A673 (cell line): ENCODE data around the gene ZNF358. TPM values are rescaled to one million over a fixed set of nuclear protein-coding genes. Genes with fewer than 3 reads are reported as not detected.

Source experiments
- BruUV-seq: library from RNA; stranded (reverse); fragments of 400-500 nt; replicated peaks from 2 replicates; lab custom pipeline; 2021; lab: Mats Ljungman, UMichigan
- CTCF ChIA-PET: fragments of 300-600 bp; sonication (Branson Sonifier 250); formaldehyde crosslinking; loops from one replicate; lab custom pipeline; 2022; ENCODE audit warnings: antibody characterized with exemption; lab: Charles Lee
- POLR2A ChIA-PET: fragments of 300-600 bp; sonication (Branson Sonifier 250); formaldehyde crosslinking; loops from one replicate; lab custom pipeline; 2022; ENCODE audit warnings: antibody characterized with exemption; ENCODE audit not compliant: low non-redundant PET; lab: Charles Lee
- DNase-seq: peaks from one replicate; pipeline ENCODE4 v3.0.0-alpha.2; 2015; ENCODE audit warnings: low spot score
- H3K27ac ChIP-seq: fragments of 200-600 bp; sonication (generic); 2 replicates; pipeline ENCODE4 v1.5.1; 2016; ENCODE audit warnings: mixed run types, low read depth, mild to moderate bottlenecking, mixed read lengths, antibody characterized with exemption, low read length; ENCODE audit not compliant: poor library complexity, severe bottlenecking
- H3K27me3 ChIP-seq: fragments of 200-600 bp; sonication (generic); replicated peaks from 2 replicates; pipeline ENCODE4 v1.6.1; 2017; ENCODE audit warnings: mixed run types, low read depth, mild to moderate bottlenecking, mixed read lengths, antibody characterized with exemption, low read length; ENCODE audit not compliant: insufficient read depth, poor library complexity
- H3K36me3 ChIP-seq: fragments of 200-600 bp; sonication (generic); 2 replicates; pipeline ENCODE4 v1.6.1; 2016; ENCODE audit warnings: mixed run types, mild to moderate bottlenecking, mixed read lengths, antibody characterized with exemption, low read length; ENCODE audit not compliant: insufficient read depth, poor library complexity, severe bottlenecking
- H3K4me1 ChIP-seq: fragments of 200-600 bp; sonication (generic); 2 replicates; pipeline ENCODE4 v1.6.1; 2017; ENCODE audit warnings: mixed run types, mild to moderate bottlenecking, mixed read lengths, antibody characterized with exemption, low read length; ENCODE audit not compliant: insufficient read depth, poor library complexity, severe bottlenecking
- H3K4me3 ChIP-seq: fragments of 200-600 bp; sonication (generic); 2 replicates; pipeline ENCODE4 v1.5.1; 2016; ENCODE audit warnings: low read depth, mixed run types, mild to moderate bottlenecking, mixed read lengths, low read length; ENCODE audit not compliant: poor library complexity, severe bottlenecking
- H3K9me3 ChIP-seq: fragments of 200-600 bp; sonication (generic); 2 replicates; pipeline ENCODE4 v1.6.1; 2016; ENCODE audit warnings: mixed run types, low read depth, mild to moderate bottlenecking, mixed read lengths, antibody characterized with exemption, low read length; ENCODE audit not compliant: poor library complexity, severe bottlenecking
- CTCF ChIP-seq: fragments of 300-800, 200-600 bp; sonication (generic); conservative IDR thresholded peaks from 2 replicates; pipeline ENCODE4 v1.5.1; 2017; ENCODE audit warnings: low read depth, mild to moderate bottlenecking, antibody characterized with exemption, low read length, moderate library complexity, mixed read lengths
- EZH2 ChIP-seq: fragments of 200-600 bp; sonication (generic); IDR thresholded peaks from 2 replicates; pipeline ENCODE4 v1.6.1; 2017; ENCODE audit warnings: borderline replicate concordance, low read depth, mild to moderate bottlenecking, mixed read lengths, antibody characterized with exemption, low read length; ENCODE audit not compliant: poor library complexity, severe bottlenecking
- intact Hi-C: fragments of 100-400 bp; cut with micrococcal nuclease; formaldehyde crosslinking; loops from one replicate; pipeline ENCODE4 v1.10.0; 2022; ENCODE audit not compliant: unreplicated experiment
- total RNA-seq: library from RNA; stranded (reverse); gene quantifications from 2 replicates; pipeline ENCODE4 v1.2.3, GENCODE V29; 2021

ZNF358 gene
- total RNA-seq, 1 experiment from 2014 or later = 44.1 TPM

DNA sequence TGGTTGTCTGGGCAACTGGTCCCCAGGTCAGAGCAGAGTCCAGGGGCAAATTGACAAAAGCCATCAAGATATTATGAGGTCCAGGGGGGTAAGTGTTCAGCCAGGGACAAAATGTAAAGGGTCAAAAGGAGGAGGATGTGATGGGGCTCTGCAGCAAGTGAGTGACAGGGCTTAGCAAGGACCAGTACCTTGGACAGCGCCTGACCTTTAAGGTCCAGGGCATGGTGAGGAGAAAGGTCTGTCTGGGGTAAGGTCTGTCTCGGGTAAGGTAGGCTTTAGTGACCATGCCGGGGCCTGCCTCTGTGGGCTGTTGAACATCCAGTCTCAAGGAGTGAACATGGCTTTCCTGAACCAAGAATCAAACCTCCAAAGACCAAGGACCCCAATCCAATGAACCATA, 6.3 kb upstream of the ZNF358 start:
- no peaks in the 10 kb centered on the region for H3K9me3 ChIP-seq
- DNase-seq = no peak
- no TSS peak for BruUV-seq
- H3K36me3 ChIP-seq = no peaks in the 10 kb centered on the region
- no peak overlapping the region for H3K27ac ChIP-seq
- ChIA-PET CTCF (no interaction called here), POLR2A (no interaction called here)
- no peaks in the 10 kb centered on the region for H3K27me3 ChIP-seq
- TF ChIP-seq CTCF (no peak), EZH2 (no peak)
- peaks cover 5% of the 10 kb centered on the region for H3K4me1 ChIP-seq
- intact Hi-C loops = no loop called here
- no peak overlapping the region for H3K4me3 ChIP-seq

GRCh38 chr19:7512400-7512851, 3.5 kb upstream of the ZNF358 start:
- no peaks in the 10 kb centered on the region for H3K36me3 ChIP-seq
- no peak for TF ChIP-seq EZH2
- TF ChIP-seq CTCF = no peak
- no TSS peak for BruUV-seq
- no peak overlapping the region for H3K4me3 ChIP-seq
- CTCF ChIA-PET = interaction anchor here (0.5 kb wide), 1 partner anchor 342 kb away, joined by 5 read pairs; no protein-coding TSS in a partner anchor
- intact Hi-C loops = no loop called here
- H3K4me1 ChIP-seq = no peaks in the 10 kb centered on the region
- POLR2A ChIA-PET = interaction anchor here (0.5 kb wide), 1 partner anchor 9 kb away, joined by 14 read pairs; no protein-coding TSS in a partner anchor
- no peaks in the 10 kb centered on the region for H3K9me3 ChIP-seq
- DNase-seq = no peak
- no peak overlapping the region for H3K27ac ChIP-seq
- H3K27me3 ChIP-seq = no peaks in the 10 kb centered on the region

DNA sequence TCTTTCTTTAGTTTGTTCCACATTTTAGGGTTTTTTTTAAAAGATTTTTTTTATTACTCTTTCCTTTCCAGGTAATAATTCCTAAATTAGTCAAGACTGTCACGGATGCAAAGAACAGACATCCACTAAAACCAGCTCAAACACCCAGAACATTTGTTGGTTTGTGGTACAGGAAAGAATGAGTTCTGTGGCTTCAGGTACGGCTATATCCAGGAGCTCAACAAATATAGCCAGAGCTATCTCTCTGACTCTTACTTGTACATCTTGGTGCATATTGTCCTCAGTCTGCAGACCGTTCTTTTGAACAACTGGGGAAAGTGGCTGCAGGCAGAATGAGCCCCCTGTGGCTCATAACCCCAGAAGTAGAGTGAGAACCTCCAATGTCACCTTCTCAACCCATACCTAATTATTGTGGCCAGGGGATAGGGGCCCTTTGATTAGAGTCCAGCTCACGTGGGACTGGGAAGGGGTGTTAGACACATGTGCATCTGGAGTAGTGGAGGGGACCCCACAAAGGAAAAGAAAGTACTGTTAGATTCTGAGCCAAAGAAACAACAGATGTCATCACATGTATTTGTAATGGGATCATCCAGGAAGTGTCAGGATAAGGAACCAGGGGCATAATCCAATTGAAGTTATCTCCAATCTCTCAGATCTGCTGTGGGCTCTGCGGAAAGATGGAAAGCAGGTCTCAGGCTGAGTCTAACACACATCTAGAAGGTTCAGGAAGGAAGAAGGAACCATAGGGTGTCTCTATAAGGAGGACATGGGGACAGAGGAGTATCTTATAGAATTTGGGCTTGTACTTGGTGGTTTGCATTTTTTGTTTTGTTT, 1.9 kb upstream of the ZNF358 start:
- no peak for DNase-seq
- no peaks in the 10 kb centered on the region for H3K9me3 ChIP-seq
- no peaks in the 10 kb centered on the region for H3K27me3 ChIP-seq
- POLR2A ChIA-PET = no interaction called here
- H3K27ac ChIP-seq = no peak overlapping the region
- no TSS peak for BruUV-seq
- intact Hi-C loops = no loop called here
- no peaks in the 10 kb centered on the region for H3K36me3 ChIP-seq
- TF ChIP-seq EZH2 (no peak), CTCF (no peak)
- no peak overlapping the region for H3K4me3 ChIP-seq
- CTCF ChIA-PET = no interaction called here
- no peaks in the 10 kb centered on the region for H3K4me1 ChIP-seq
